B cell (primary cell): ENCODE measurements around the gene TMEM106C. TPM values are rescaled to one million over a fixed set of nuclear protein-coding genes. Genes with fewer than 3 reads are reported as not detected.

Source experiments
- ATAC-seq: fragments of 200-7000 bp; cut with Tn5 transposase; one replicate; pipeline ENCODE4 v1.10.0; 2021; ENCODE audit warnings: low read depth, mild to moderate bottlenecking, moderate number of reproducible peaks, moderate library complexity
- CTCF ChIA-PET: fragments of 350-600 bp; sonication (Branson Sonifier 250); formaldehyde crosslinking; loops from one replicate; lab custom pipeline; 2021; ENCODE audit warnings: antibody characterized with exemption, inconsistent platforms; lab: Charles Lee
- POLR2A ChIA-PET: fragments of 350-600 bp; sonication (Branson Sonifier 250); formaldehyde crosslinking; loops from one replicate; lab custom pipeline; 2021; ENCODE audit warnings: antibody characterized with exemption; lab: Charles Lee
- DNase-seq: peaks from one replicate; pipeline ENCODE4 v3.0.0; 2013
- H2AFZ ChIP-seq: 2 replicates; pipeline ENCODE4 v1.6.1; 2012; ENCODE audit warnings: mild to moderate bottlenecking, low read depth, low read length; ENCODE audit not compliant: insufficient read depth, poor library complexity, severe bottlenecking
- H3K27ac ChIP-seq, 2 donors: 1 replicate in 1 of 2; 2 replicates in 1 of 2; pipeline ENCODE4 v1.5.1; 2012 to 2013; ENCODE audit warnings: low read length in 2 of 2, mild to moderate bottlenecking in 2 of 2, moderate library complexity in 1 of 2
- H3K27me3 ChIP-seq, 4 experiments: fragments of 200-600 bp in 1 of 4; sonication (generic) in 1 of 4; replicated peaks in 1 of 4; 1 replicate in 2 of 4; 2 replicates in 2 of 4; pipeline versions ENCODE4 v1.6.1 to v1.7.0; 2013 to 2016; ENCODE audit warnings: low read length in 3 of 4, mild to moderate bottlenecking in 2 of 4, mixed read lengths in 1 of 4, moderate library complexity in 1 of 4; ENCODE audit not compliant: insufficient read depth in 4 of 4, control insufficient read depth in 3 of 4; ENCODE audit errors: control extremely low read depth in 1 of 4
- H3K36me3 ChIP-seq, 2 experiments: replicated peaks in 1 of 2; 1 replicate in 1 of 2; 2 replicates in 1 of 2; pipeline versions ENCODE4 v1.6.1 to v1.7.1; 2013; ENCODE audit warnings: low read length in 1 of 2; ENCODE audit not compliant: insufficient read depth in 2 of 2, control insufficient read depth in 1 of 2; ENCODE audit errors: control extremely low read depth in 1 of 2, extremely low read depth in 1 of 2
- H3K4me1 ChIP-seq, 2 donors: fragments of 200-600 bp in 1 of 2; sonication (generic) in 1 of 2; 1 replicate in 1 of 2; 2 replicates in 1 of 2; pipeline versions ENCODE4 v1.5.1 to v1.6.1; 2013 to 2017; ENCODE audit warnings: low read length in 2 of 2; ENCODE audit not compliant: control insufficient read depth in 2 of 2, insufficient read depth in 2 of 2
- H3K4me2 ChIP-seq: replicated peaks from 2 replicates; pipeline ENCODE3; 2012; ENCODE audit warnings: mild to moderate bottlenecking, low read depth, low read length; ENCODE audit not compliant: poor library complexity, severe bottlenecking
- H3K4me3 ChIP-seq, 5 experiments: fragments of 200-600 bp in 1 of 5; sonication (generic) in 1 of 5; 1 replicate in 3 of 5; 2 replicates in 2 of 5; pipeline versions ENCODE4 v1.5.1 to v1.7.0; 2011 to 2016; ENCODE audit warnings: low read length in 4 of 5, mild to moderate bottlenecking in 4 of 5, low read depth in 2 of 5, control low read depth in 1 of 5, moderate library complexity in 1 of 5; ENCODE audit not compliant: insufficient read depth in 1 of 5; ENCODE audit errors: control extremely low read depth in 1 of 5, extremely low read depth in 1 of 5
- H3K79me2 ChIP-seq: fragments of 200-600 bp; sonication (generic); one replicate; pipeline ENCODE4 v1.6.0; 2016; ENCODE audit warnings: low read length; ENCODE audit not compliant: control insufficient read depth, insufficient read depth
- H3K9ac ChIP-seq: fragments of 200-600 bp; sonication (generic); 2 replicates; pipeline ENCODE4 v1.6.1; 2017; ENCODE audit warnings: mild to moderate bottlenecking, low read length, moderate library complexity
- H3K9me3 ChIP-seq, 3 donors: one replicate each; pipeline versions ENCODE4 v1.6.1 to v1.7.1; 2013; ENCODE audit warnings: low read length in 2 of 3; ENCODE audit not compliant: control insufficient read depth in 2 of 3, insufficient read depth in 1 of 3; ENCODE audit errors: control extremely low read depth in 1 of 3
- H4K20me1 ChIP-seq: 2 replicates; pipeline ENCODE4 v1.6.0; 2012; ENCODE audit warnings: mild to moderate bottlenecking, low read length; ENCODE audit not compliant: insufficient read depth, control insufficient read depth, poor library complexity, severe bottlenecking
- H3K27ac Mint-ChIP-seq: one replicate; pipeline ENCODE4 v1.8.0; 2021; ENCODE audit warnings: mixed read lengths
- H3K27me3 Mint-ChIP-seq: one replicate; pipeline ENCODE4 v1.8.0; 2021; ENCODE audit warnings: mixed read lengths
- H3K4me1 Mint-ChIP-seq: one replicate; pipeline ENCODE4 v1.8.0; 2021; ENCODE audit warnings: mixed read lengths
- H3K4me3 Mint-ChIP-seq: one replicate; pipeline ENCODE4 v1.8.0; 2021; ENCODE audit warnings: mixed read lengths
- H3K9me3 Mint-ChIP-seq: one replicate; pipeline ENCODE4 v1.8.0; 2022; ENCODE audit warnings: mixed read lengths; ENCODE audit not compliant: insufficient read depth
- EZH2 ChIP-seq: IDR thresholded peaks from 2 replicates; pipeline ENCODE4 v1.6.1; 2012; ENCODE audit warnings: borderline replicate concordance, low read depth, mild to moderate bottlenecking, moderate library complexity, low read length; ENCODE audit not compliant: insufficient read depth, poor library complexity, severe bottlenecking
- WGBS: methylation state at CpG from one replicate; pipeline ENCODE4 v1.1.5; 2013; ENCODE audit warnings: missing lambda C conversion rate; ENCODE audit not compliant: insufficient coverage; 5-methylcytosine and 5-hydroxymethylcytosine counted together
- intact Hi-C: fragments of 100-400 bp; cut with micrococcal nuclease; formaldehyde crosslinking; loops from one replicate; pipeline ENCODE4 v1.10.0; 2022
- polyA plus RNA-seq: library from polyadenylated mRNA; depleted of rRNA; stranded (reverse); fragments of >200 nt; gene quantifications from 2 replicates; pipeline ENCODE4 v1.2.3, GENCODE V29; 2012
- total RNA-seq, 2 donors: library from RNA; stranded (reverse); fragments of 120-200 nt in 1 of 2; gene quantifications; 1 replicate in 1 of 2; 2 replicates in 1 of 2; pipeline versions ENCODE4 v1.2.3 to v1.2.4, GENCODE V29; 2013 to 2022
- TF ChIP-seq, protein P1 (sequence below): fragments of 200-600 bp; IDR thresholded peaks from one replicate; pipeline ENCODE4 v1.8.0; 2022; ENCODE audit warnings: antibody characterized with exemption, mild to moderate bottlenecking

The TMEM106C gene
- total and polyA plus RNA-seq, 2 donors (not counting 1 experiment from before 2014, with no cell fraction given): 37.5 to 44.2 TPM

DNA sequence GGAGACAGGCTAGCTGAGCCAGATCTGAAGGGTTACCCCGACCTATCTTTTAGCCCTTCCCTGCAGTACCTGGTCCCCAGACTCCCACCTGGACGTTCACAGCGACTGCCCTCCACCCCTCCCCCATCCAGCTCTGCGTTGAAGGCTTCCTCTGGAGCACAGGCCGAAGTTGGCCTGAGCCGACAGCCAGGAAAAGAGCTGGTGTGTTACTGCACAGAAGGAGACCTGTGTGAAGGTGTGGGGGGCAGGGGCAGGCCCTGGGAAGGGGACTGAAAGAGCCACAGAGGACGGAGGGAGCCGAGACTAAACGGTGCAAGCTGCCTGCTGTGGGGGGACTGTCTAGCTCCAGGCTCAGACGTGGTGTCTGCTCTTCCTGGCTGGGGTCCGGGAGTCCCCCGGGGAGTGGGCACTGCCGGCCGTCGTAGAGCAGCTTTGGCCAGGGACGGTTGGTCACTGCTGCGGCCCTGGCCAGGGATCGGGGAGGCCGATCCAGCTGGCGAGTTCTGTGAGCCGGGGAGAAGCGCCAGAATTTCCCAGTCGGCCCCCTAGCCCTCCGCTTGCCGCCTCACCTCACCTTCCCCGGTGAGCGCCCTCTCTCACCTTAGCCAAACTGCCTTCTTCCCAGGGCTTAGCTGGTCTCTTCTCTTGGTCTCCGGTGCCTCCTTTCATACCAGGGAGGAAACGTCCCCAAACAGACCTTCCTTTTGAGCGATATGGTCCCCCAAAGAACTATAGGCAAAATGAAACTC is 41.8 kb downstream of the TMEM106C start:
- peaks cover 34% of the 10 kb centered on the region for H3K4me1 Mint-ChIP-seq
- H3K4me3 Mint-ChIP-seq: peak overlapping the region; percentile 67
- H3K36me3 ChIP-seq: no peaks in the 10 kb centered on the region
- H4K20me1 ChIP-seq: peaks cover 6% of the 10 kb centered on the region
- peaks cover 0 to 27% (median 2%) of the 10 kb centered on the region in 3 donors for H3K9me3 ChIP-seq
- peaks cover 2 to 85% (median 69%) of the 10 kb centered on the region in 4 experiments for H3K27me3 ChIP-seq
- H3K27ac ChIP-seq: no peak overlapping the region
- DNase-seq (no peak), ATAC-seq (no peak)
- H3K27me3 Mint-ChIP-seq: peaks cover 86% of the 10 kb centered on the region
- no peaks in the 10 kb centered on the region for H3K79me2 ChIP-seq
- H3K4me3 ChIP-seq: peak overlapping the region in 1 of 5 experiments; percentile 47
- POLR2A ChIA-PET: no interaction called here
- CTCF ChIA-PET: no interaction called here
- H3K27ac Mint-ChIP-seq: no peak overlapping the region
- H2AFZ ChIP-seq: no peak overlapping the region
- WGBS: 47% methylated on average over 28 of the region's 30 CpGs
- intact Hi-C loops: no loop called here
- H3K9ac ChIP-seq: no peak overlapping the region
- H3K4me1 ChIP-seq: peaks cover 46 to 53% of the 10 kb centered on the region in 2 donors
- H3K9me3 Mint-ChIP-seq: no peaks in the 10 kb centered on the region
- no peak for TF ChIP-seq EZH2
- TF ChIP-seq, protein P1, sequence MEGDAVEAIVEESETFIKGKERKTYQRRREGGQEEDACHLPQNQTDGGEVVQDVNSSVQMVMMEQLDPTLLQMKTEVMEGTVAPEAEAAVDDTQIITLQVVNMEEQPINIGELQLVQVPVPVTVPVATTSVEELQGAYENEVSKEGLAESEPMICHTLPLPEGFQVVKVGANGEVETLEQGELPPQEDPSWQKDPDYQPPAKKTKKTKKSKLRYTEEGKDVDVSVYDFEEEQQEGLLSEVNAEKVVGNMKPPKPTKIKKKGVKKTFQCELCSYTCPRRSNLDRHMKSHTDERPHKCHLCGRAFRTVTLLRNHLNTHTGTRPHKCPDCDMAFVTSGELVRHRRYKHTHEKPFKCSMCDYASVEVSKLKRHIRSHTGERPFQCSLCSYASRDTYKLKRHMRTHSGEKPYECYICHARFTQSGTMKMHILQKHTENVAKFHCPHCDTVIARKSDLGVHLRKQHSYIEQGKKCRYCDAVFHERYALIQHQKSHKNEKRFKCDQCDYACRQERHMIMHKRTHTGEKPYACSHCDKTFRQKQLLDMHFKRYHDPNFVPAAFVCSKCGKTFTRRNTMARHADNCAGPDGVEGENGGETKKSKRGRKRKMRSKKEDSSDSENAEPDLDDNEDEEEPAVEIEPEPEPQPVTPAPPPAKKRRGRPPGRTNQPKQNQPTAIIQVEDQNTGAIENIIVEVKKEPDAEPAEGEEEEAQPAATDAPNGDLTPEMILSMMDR: no peak
- peak overlapping the region; percentile 86 for H3K4me2 ChIP-seq

DNA sequence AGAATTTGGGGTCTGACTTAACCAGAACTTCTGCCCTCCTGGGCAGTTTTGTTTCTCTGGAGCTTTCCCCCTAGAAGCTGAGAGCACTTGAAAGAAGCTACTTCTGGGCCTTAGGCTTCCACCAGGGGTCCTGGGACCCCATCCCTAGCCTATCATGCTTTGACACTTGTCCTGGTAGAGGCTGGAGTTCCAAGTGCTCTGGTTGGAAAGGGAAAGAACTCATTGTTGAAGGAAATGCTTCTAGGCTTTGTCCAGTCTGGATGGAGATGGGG is 42.3 kb downstream of the TMEM106C start:
- Histone ChIP-seq H3K36me3 (no peaks in the 10 kb centered on the region), H3K4me2 (no peak overlapping the region), H4K20me1 (peaks cover 6% of the 10 kb centered on the region), H3K4me1 (peaks cover 46 to 53% of the 10 kb centered on the region in 2 donors), H3K27ac (no peak overlapping the region), H3K79me2 (no peaks in the 10 kb centered on the region), H2AFZ (no peak overlapping the region), H3K9ac (no peak overlapping the region), H3K9me3 (peaks cover 0 to 27% (median 2%) of the 10 kb centered on the region in 3 donors), H3K27me3 (peaks cover 2 to 85% (median 65%) of the 10 kb centered on the region in 4 experiments), H3K4me3 (no peak overlapping the region)
- no peak for ATAC-seq
- intact Hi-C loops: no loop called here
- no peaks in the 10 kb centered on the region for H3K9me3 Mint-ChIP-seq
- no peak for DNase-seq
- POLR2A ChIA-PET: no interaction called here
- no peak overlapping the region for H3K27ac Mint-ChIP-seq
- TF ChIP-seq, protein P1: no peak
- TF ChIP-seq EZH2: no peak
- CTCF ChIA-PET: interaction anchor here (0.6 to 1.1 kb wide), 2 partner anchors 160 to 1093 kb away, joined by 3 to 4 read pairs; no protein-coding TSS in a partner anchor
- H3K4me3 Mint-ChIP-seq: peak overlapping the region; percentile 67
- peaks cover 34% of the 10 kb centered on the region for H3K4me1 Mint-ChIP-seq
- H3K27me3 Mint-ChIP-seq: peaks cover 82% of the 10 kb centered on the region
